ENCODE data around the gene KLHL20.
A peak's percentile ranks its signal among the peaks of the same experiment; 100 is the strongest.
"Not testable (repeated sequence)": the region's sequence is repeated elsewhere in the genome, so short reads cannot be mapped to it uniquely, and the experiment has no call there.

KLHL20 gene

GRCh38 chr1:173714759-173715537, at the start of gene KLHL20:
Gene KLHL20 (plus strand): TSS chr1:173714981. CDS start chr1:173716044, 1,063 bp downstream.
- peak; percentile 7 for TF ChIP-seq CTCF (IDR thresholded peaks at IDR 0.05; ENCODE audit: low read depth, low read length, missing control alignments)
- H3K4me3 ChIP-seq (ENCODE audit: low read depth, low read length) = peak within 1 kb of the TSS; percentile 75
- peak; percentile 86 for DNase-seq (ENCODE audit: low read depth)

GRCh38 chr1:173666646-173667045, 48.1 kb upstream of the KLHL20 start:
- no peak overlapping the region for H3K4me3 ChIP-seq (ENCODE audit: low read depth, low read length)
- no peak for DNase-seq (ENCODE audit: low read depth)
- TF ChIP-seq CTCF (IDR thresholded peaks at IDR 0.05; ENCODE audit: low read depth, low read length, missing control alignments) = no peak

GRCh38 chr1:173669491-173669941, 45.3 kb upstream of the KLHL20 start, which contains the start of gene ANKRD45:
Gene ANKRD45 (minus strand): TSS chr1:173669851. CDS start chr1:173659418, 10,433 bp downstream.
- no peak for DNase-seq (ENCODE audit: low read depth)
- no peak for TF ChIP-seq CTCF (IDR thresholded peaks at IDR 0.05; ENCODE audit: low read depth, low read length, missing control alignments)
- H3K4me3 ChIP-seq (ENCODE audit: low read depth, low read length) = no peak within 1 kb of the TSS

GRCh38 chr1:173674496-173674895, 40.3 kb upstream of the KLHL20 start:
- H3K4me3 ChIP-seq (ENCODE audit: low read depth, low read length); DNase-seq (ENCODE audit: low read depth): not testable (repeated sequence)

GRCh38 chr1:173680152-173680551, 34.6 kb upstream of the KLHL20 start:
- not testable (repeated sequence) for H3K4me3 ChIP-seq (ENCODE audit: low read depth, low read length); DNase-seq (ENCODE audit: low read depth)

- H3K4me3 ChIP-seq (ENCODE audit: low read depth, low read length) = no peak overlapping the region
- TF ChIP-seq CTCF (IDR thresholded peaks at IDR 0.05; ENCODE audit: low read depth, low read length, missing control alignments) = no peak
- no peak for DNase-seq (ENCODE audit: low read depth)
Observed at GRCh38 chr1:173682184-173682583, 32.6 kb upstream of the KLHL20 start.

GRCh38 chr1:173683838-173684237, 30.9 kb upstream of the KLHL20 start:
- not testable (repeated sequence) for DNase-seq (ENCODE audit: low read depth); H3K4me3 ChIP-seq (ENCODE audit: low read depth, low read length)

- DNase-seq (ENCODE audit: low read depth); H3K4me3 ChIP-seq (ENCODE audit: low read depth, low read length): not testable (repeated sequence)
Observed at GRCh38 chr1:173685121-173685520, 29.7 kb upstream of the KLHL20 start.

- no peak for DNase-seq (ENCODE audit: low read depth)
- no peak for TF ChIP-seq CTCF (IDR thresholded peaks at IDR 0.05; ENCODE audit: low read depth, low read length, missing control alignments)
- H3K4me3 ChIP-seq (ENCODE audit: low read depth, low read length) = no peak overlapping the region
Observed at GRCh38 chr1:173688300-173688699, 26.5 kb upstream of the KLHL20 start.

All from GM12864 (cell line).